ENCODE measurements around the gene ENOX1.

ENOX1 gene

DNA sequence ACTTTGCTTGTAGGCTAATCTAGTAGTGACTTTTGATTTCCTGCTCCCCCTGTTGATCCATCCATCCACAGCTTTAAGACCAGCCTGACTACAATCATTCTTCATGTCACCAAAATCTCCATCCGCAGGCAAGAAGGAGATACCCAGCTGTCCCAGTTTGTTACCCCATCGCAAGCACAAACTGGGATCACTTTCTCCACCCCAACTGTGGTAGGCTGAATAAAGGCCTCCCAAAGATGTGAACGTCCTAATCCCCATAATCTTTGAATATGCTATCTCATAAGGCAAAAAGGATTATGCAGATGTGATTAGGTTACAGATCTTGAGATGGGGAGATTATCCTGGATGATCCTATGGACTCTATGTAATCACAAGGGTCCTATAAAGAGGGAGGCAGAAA, 202.0 kb downstream of the ENOX1 start:
- DNase-seq: no peak

DNA sequence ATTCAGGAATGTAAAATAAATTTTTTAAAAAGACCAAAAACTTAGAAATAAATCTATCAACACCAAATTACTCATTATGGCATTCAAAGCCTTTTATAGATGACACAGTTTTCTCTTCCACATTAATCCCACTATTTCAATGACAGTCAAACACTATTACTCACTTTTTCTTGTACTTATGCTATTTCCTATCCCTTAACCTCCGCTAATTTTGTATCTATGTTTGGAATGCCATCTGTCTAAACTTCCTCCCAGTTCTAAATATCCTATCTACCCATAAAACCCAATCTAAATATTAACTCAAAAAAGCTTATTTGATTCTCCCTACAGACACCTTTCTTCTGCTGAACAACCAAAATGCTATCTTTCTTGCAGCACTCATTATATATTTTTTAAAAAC, 203.5 kb downstream of the ENOX1 start:
- no peak for DNase-seq

GRCh38 chr13:43580280-43580679, 206.5 kb downstream of the ENOX1 start:
- no peak for DNase-seq

GRCh38 chr13:43579321-43579720, 207.5 kb downstream of the ENOX1 start:
- no peak for DNase-seq

- no peak for DNase-seq
These were observed 212.2 kb downstream of the ENOX1 start for GRCh38 chr13:43574605-43575004.

GRCh38 chr13:43573802-43574514, 212.8 kb downstream of the ENOX1 start:
- no peak for DNase-seq

DNA sequence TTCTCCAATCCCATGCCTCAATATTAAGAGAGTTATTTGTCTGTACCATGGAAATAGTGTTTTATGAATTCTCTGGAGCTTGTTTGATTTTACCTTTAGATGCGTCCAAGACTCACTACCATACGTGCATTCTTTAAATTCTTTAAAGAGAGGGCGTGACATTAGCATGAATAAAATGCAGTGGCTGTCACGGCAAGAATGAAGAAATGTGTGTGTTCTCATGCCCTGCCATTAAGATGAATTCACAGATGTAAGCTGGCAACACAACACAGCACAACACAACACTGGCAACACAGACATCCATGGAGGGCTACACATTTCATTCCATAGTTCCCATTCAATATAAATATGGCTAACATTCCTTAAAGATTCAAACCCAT, 213.4 kb downstream of the ENOX1 start:
- no peak for DNase-seq

DNA sequence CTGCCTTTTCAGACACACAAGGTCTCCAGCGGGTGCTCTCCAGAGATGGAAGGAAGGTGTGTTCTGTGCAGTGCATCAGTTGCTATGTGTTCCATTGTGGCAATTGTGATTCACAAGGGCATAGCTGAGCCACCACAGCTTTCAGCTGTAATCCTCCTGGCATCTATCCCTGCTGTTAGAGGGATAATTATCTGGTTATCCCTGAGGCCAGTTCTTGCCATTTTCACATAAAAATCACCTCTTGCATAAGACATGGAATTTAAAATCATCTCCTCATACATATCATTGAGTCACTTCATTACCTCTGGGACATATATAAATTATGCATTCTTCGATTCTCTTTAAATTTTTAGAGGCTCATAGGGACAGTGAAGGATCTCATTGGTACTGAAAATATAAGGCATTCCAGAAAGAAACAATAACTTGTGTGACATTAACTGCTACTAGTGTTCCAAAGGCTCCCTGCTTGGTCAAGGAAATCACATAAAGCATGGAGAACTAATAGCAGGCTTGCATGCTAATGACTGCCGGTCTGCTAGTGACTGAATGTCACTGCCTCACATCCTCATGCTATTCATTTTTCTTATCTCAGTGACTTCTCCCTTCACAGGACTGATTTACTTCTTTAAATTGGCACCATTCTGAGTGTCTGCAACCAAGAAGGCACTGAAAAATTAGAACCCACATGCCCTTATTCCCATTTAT, 214.0 kb downstream of the ENOX1 start:
- DNase-seq: no peak

DNA sequence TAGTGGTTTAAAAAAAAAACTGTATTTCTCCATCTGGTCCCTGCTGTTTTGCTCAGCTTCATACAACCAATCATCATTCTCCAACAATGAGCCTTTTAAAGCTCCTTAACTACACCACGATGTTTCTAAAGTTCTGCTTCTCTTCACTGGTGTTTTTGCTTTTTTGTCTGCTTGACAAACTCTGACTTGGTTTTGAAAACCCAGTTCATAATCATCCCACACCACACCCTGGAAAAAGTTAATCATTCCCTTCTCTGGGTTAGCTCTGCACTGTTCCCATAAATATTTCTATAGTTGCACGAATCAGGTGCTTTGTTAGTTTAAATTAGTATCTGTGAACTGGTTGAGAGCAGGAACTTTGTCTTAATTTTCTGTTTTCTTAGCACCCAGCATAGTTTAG, 217.1 kb downstream of the ENOX1 start:
- DNase-seq: no peak

- no peak for DNase-seq
These were observed 219.2 kb downstream of the ENOX1 start for GRCh38 chr13:43567608-43568007.

DNA sequence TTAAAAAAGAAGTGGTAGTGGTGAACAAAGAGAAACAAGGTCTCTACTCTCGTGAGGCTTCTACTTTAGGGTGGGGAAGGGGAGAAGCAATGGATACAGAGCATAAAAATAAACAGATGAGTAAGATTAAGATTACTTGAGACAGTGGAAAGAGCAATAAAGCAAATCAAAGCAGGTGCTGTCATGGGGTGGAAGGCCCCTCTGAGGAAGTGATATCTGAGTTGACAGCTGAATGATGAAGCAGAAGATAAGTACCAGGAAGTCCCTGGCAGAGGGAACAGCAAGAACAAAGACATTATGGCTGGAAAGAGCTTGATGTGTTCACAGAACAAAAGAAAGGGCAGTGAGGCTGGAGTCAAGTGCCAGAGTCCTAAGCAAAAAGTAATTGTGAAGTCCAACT, 221.8 kb downstream of the ENOX1 start:
- DNase-seq: no peak

DNA sequence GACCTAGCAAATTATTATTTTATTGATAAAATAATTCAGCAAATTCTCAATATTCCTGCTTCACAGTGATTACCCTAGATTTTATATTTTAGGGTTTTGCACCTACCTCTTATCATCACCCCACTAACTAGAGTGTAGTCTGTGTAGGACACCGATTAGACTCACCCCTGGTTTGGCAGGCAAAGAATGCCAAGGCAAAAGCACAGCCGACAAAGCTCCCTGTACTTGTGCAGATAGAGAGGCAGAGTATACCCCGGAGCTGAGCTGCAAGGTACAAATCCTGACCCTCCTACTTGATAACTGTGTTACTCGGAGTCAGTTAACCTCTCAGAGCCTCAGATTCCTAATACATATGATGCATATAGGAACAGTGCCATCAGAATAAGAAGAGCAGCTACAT, 225.7 kb downstream of the ENOX1 start:
- no peak for DNase-seq

DNA sequence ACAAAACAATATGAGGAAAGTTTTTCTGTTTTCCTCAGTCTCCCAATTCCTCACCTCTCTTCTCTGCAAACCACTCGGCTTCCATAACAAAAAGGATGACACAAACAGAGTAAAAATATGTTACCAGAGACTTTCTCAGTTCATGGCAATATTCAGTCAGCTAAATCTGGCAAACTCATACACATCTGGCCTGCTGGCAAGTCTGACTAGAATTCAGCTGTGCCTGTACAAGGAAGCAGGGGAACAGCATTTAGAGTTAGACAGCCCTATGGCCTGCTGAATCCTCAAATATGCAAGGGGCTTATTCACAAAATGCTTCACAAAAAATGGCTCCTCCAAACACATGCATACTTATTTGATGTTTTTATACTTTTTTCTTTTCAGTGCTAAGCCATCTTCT, 227.8 kb downstream of the ENOX1 start:
- peak; percentile 55 for DNase-seq

DNA sequence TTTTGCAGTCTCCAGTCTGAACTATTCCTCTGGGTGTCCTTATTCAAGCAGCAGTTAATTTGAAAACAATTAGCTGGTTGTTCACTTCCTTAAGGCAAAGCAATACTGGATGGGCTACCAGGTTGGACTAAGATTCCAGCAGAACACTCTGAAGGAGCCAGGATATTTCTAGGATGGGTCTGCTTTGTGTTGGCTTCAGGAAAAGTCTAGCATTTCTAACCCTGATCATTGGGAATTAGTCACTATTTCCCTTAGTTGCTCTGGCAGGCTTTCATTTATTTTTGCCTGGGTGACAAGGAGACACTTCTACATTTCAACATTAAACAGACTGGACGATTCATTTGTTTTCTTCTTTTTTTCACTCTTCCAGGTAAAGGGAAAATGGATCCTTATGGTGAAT, 228.4 kb downstream of the ENOX1 start:
- DNase-seq: no peak

DNA sequence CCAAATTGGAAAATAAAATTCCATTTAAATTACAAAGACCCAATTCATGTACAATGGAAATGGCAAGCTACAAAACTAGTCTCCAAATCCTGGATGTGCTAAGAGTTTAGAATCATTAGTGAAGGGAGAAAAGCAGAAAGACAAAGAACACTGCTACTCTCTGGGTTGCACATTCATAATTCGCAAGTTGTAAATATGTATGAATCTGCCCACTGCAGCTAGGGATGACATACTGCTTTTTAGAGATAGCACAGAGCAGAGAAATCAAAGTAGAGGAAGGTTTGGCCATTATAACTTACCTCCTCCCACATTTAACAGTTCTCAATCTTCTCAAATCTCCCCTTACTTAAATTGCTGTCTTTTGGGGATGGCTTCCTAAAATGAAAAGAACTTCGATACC, 231.1 kb downstream of the ENOX1 start:
- DNase-seq: no peak

DNA sequence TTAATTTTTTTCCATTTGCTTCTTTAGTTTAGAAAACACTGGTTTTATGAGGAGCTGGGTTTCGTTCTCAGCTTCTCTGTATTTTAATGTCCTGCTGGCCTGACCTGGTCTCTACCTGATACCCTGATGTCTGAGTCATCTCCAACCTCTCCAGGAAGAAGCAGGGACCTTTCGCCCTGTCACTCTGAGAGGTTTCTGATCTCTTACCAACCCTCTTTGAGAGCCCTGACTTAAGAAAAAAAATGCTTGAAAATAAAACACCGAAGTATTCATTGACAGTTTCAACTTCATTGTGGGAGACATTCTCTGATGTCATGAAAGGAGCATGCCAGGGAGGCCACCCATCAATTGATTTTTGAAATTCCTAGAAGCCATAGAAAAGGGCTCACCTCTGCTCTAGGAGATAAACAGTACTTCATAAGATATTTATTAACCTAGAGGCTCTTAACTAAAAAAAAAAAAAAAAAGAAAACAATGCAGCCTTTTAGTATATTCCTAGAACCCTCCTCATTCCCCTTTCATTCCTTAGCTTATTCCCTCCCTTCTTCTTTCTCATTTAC, 234.8 kb downstream of the ENOX1 start:
- no peak for DNase-seq

DNA sequence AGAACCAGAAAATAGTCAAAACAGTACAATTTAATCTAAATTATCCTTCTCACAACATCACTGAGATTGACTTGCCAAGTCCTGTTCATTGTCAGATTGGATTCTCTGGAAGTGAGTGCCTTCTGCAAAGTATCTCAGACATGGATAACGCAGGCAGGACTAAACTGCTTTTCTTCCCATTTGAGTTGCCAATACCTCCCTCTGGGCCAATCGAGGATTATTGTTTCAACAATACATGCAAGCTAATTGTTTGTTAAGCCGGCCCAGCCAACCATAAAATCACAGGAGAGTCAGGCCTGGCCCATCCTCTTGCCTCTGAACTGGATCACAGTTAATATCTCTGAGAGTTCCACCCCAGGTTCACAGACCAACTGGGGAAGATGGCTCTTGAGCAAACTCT, 240.0 kb downstream of the ENOX1 start:
- DNase-seq: no peak

- DNase-seq: no peak
These were observed 240.5 kb downstream of the ENOX1 start for GRCh38 chr13:43546251-43546650.

DNA sequence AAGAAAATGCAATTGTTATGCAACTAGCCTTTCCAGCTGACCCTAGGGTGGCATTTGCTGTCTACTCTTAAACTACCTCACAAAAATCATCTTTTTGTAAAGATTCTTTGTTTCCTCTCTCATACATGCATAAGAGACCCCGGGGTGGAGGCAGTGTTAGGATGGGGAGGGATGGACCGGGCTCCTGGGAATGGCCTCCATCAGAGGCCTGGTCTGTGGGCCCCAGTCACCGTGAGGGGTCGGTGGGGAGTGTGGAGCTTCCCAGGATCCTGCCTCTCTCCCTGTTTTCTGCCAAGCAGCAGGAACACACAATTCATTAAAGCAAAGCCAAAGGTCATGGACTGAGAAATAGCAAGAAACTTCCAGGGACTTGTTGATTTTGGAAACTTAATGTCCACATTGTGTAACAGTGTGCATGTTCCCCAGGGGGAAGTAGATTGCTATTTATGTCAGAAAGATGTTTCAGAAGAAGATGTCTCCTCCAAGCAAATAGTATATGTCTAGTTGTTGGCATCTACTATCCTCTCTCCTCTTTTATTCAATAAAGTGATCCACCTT, 241.4 kb downstream of the ENOX1 start:
- no peak for DNase-seq

DNA sequence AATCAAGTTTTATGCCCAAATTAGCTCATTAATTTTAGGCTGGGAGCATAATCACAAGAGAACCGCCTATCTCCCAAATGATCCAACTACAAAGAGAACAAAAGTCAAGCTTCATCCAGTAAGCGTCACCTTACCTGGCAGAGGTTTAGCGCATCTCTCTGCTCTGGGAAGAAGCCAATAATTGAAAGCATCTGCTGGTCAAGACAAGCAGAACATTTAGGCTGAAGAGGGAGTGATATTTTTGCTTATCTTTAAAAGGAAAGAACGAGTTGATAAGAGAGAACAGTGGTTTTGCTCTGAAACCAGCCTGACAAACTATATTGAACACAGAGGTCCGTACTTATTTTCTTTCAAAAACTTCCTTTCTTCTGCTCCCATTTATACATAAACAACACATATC, 242.1 kb downstream of the ENOX1 start:
- no peak for DNase-seq

GRCh38 chr13:43544011-43544410, 242.8 kb downstream of the ENOX1 start:
- no peak for DNase-seq

DNA sequence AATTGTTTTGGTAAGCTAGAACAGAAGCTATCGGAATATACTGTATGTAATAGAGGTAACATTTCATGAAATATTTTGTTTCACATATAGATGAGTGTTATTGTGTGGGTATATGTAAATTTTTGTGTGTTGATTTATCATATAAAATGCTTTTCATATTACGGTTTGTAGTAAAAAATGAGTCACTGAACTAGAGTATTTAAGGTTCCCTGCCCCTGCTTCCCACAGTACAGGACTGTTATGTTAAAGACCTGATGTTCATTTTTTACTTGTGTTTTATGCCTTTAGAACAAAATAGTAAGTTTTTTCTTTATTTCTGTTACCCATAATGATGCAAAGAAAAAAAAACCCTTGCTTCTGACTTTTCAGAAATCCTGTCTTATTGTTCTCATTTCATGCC, 243.4 kb downstream of the ENOX1 start:
- no peak for DNase-seq

DNA sequence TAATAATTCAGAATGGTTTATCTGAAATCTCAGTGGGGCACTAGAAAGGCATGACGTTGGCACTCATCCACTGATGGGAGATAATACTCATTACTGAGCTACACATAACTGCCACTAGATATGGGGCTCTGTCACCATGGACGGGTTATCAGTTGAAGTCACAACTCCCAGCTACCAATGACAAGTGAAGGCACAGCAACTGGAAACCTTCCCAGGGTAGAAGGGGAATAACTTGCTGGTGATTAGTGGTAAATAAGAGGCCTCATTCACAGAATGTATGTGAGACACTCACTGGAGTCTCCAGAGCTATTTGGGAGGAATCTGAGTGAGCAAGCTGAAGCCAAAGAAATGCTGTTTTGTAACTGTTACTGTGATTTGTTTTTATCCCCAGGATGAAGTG, 249.6 kb downstream of the ENOX1 start:
- no peak for DNase-seq

- no peak for DNase-seq
These were observed 257.0 kb downstream of the ENOX1 start for GRCh38 chr13:43529796-43530195.
